GM18909 (cell line): ENCODE measurements around the gene KYNU.
"Not testable (repeated sequence)": the region's sequence is repeated elsewhere in the genome, so short reads cannot be mapped to it uniquely, and the experiment has no call there.

Experiments
- ATAC-seq: cut with Tn5 transposase; IDR thresholded peaks from one replicate; pipeline ENCODE4 v1.9.1; 2021; ENCODE audit warnings: mild to moderate bottlenecking; ENCODE audit not compliant: unreplicated experiment, poor library complexity

KYNU gene

DNA sequence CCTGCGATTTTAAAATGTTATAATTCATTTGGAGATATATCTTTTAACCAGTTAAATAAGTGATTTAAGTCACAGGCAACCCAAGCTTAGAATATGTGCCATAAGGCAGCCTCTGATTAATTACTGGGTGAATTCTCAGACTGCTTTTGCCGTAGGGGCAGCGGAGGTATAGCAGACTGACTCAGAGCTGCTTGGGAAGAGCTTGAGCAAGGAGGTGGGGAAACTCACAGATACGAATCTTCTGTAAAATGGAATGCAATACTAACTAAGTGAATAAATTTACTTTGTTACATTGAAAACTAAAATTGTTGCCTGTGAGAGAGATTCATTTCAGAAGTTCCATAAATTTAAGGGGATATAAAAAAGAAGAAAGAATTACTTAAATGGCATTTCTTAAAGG lies 115.4 kb downstream of the KYNU start:
- ATAC-seq: no peak

DNA sequence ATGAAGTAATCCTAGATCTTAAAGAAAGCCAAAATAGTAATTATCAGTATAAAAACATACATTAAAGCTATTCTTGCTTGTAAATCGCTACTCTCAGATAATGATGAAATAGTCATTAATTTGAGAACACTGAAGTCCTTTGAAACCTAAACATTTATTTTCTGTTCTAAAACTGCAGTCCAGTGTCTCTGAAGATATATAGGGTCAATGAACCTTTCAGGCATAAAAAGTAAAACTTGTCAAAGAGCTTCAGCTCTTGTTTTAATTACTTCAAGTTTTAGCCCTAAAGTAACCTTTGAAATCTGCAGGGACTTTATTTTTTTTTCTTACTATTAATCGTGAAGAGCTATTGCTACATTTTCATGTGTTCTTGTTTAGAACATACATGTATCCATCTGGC lies 116.3 kb downstream of the KYNU start:
- ATAC-seq: no peak

- no peak for ATAC-seq
Measured at GRCh38 chr2:142994665-142995064, 117.2 kb downstream of the KYNU start.

DNA sequence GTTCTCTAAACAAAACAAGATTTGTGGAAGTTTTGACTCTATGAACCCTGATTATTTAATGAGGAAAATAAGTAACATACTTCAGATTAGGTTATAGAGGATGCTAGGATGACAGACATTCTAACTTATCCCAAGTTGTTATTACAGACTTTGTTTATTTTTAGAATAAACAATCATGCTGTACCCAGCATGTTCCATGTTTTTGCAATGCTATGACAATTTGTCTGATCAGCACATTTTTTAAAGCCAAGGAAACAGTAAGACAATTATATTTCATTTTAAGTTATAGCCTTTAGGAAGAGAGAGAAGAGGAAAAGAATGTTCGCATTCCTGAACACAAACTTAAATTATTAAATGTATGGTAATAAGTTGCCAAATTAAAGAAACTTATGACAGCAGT lies 119.8 kb downstream of the KYNU start:
- no peak for ATAC-seq

GRCh38 chr2:143000599-143000998 lies 123.1 kb downstream of the KYNU start:
- ATAC-seq: no peak

DNA sequence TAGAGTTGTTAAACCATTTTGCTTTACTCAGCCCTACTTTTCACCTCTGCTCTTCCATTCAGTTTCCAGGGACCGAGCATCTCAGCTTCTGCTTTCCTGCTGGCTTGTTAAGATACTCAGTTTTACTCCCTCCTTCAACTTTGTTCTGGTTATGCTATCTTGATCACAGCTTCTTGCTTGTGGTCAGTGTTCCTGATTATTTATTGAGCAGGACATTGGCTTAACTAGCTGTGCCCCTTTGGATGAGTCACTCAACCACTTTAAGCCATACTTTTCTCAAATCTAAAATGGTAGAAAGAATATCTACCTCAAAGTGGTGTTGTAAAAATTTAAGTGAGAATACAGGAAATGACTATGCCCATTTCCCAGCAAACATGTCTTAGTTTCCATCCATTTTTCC lies 124.0 kb downstream of the KYNU start:
- ATAC-seq: no peak

- ATAC-seq: no peak
Measured at GRCh38 chr2:143015656-143016055, 138.2 kb downstream of the KYNU start.

GRCh38 chr2:143026411-143027054 lies 149.1 kb downstream of the KYNU start:
- no peak for ATAC-seq

DNA sequence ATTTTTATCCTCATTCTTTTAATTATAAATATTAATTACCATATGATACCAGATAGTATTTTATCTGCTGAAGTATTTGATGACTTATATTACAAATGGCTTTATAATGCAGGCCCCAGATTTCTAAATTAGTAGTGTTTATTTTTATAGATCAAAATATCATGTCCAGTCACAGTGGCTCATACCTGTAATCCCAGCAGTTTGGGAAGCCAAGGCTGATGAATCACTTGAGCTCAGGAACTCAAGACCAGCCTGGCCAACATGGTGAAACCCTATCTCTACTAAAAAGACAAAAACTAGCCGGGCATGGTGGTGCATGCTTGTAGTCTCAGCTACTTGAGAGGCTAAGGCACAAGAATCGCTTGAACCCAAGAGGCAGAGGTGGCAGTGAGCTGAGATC lies 151.7 kb downstream of the KYNU start:
- no peak for ATAC-seq

DNA sequence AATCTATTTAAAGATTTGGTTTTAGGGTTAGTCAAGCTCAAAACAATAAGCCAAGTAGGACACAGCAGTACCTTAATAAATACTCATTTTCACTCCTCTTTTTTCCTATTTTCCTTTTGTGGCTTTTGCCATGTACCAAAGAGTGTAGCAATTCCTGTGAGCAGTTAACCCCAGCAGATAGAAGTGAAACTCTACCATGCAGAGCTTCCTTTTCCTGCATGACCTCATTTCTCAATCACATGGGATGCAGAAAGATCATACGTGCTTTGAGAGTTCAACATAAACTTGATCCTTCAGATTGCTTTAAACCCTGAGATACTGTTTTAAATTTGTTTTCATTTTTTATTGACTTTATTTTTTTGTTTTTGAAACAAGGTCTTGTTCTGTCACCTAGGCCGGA lies 152.7 kb downstream of the KYNU start:
- peak; percentile 62 for ATAC-seq

DNA sequence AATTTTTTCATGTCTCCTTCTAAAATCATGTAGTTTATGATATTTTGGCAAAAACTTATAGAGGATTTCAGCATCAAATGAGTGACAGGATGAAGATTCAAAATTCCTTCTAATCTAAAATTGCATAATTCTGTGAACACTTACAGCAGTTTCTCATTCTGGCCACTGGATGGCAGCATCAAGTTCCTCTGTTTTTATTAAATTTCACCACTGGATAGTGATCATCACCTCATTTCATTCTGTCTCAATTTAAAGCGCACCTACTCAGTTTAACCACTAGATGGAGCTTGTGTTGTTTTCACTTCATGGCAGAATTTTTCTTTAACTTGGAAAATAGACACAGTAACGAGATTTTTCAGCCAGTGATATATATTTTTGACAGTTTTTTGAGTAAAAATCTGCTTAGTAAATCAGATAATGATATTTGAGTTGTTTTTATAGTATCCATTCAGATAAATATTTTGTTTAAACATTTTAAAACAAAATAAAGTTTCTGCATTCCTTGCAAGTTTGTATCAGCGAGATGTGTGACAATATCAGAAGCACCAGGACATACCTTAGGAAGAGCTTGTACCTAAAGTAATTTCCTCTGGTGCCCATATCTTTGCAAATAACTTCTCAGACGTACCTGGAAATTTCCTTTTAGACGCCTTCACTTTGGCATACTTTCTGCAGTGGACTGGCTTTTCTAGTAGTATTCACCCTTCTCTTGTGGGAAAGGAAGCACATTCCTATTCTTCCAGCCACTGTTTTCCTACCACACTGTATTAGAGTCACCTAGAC lies 157.0 kb downstream of the KYNU start:
- ATAC-seq: peak; percentile 85

- ATAC-seq: no peak
Measured at GRCh38 chr2:143051465-143051864, 174.0 kb downstream of the KYNU start.

DNA sequence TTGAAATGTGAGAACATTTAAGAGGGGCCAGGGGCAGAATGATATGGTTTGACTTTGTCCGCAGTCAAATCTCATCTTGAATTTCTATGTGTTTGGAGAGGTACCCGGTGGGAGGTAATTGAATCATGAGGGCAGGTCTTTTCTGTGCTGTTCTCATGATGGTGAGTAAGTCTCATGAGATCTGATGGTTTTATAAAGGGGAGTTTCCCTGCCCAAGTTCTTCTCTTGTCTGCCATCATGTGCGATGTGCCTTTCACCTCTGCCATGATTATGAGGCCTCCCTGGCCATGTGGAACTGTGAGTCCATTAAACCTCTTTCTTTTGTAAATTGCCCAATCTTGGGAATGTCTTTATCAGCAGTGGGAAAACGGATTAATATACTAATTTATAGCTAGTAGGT lies 176.0 kb downstream of the KYNU start:
- ATAC-seq: not testable (repeated sequence)

DNA sequence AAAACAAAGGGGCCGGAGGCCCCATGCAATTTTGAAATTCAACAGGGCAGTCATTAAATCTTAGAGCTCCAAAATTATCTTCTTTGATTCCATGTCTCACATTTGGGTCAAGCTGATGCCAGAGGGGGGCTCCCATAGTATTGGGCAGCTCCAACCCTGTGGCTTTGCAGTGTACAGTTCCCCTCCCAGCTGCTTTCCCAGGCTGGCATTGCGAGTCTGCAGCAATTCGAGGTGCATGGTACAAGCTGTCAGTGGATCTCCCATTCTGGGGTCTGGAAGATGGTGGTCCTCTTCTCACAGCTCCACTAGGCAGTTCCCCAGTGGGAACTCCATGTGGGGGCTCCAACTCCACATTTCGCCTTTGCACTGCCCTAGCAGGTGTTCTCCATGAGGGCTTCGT lies 179.1 kb downstream of the KYNU start:
- ATAC-seq: no peak

- ATAC-seq: no peak
Measured at GRCh38 chr2:143058851-143059250, 181.4 kb downstream of the KYNU start.

- no peak for ATAC-seq
Measured at GRCh38 chr2:143063612-143064200, 186.2 kb downstream of the KYNU start.

- ATAC-seq: no peak
Measured at GRCh38 chr2:143068094-143068493, 190.6 kb downstream of the KYNU start.

- ATAC-seq: no peak
Measured at GRCh38 chr2:143068509-143068908, 191.0 kb downstream of the KYNU start.

DNA sequence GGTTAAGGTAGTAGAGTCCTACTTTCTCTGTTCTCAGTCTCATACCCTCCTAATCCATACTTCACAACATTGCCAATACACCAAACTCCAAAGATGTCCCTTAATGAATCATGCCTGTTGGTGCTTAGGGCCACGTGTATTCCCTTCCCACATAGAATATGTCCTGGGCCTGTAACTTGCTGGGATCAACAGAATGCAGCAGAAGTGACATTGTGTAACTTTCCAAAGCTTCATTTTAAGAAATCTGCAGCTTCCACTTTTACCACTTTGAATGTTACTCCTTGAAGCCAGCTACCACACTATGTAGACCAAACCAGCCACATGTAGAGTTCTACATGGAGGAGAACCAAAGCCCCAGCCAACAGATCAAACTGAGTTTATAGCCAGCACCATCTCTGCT lies 193.2 kb downstream of the KYNU start:
- no peak for ATAC-seq

DNA sequence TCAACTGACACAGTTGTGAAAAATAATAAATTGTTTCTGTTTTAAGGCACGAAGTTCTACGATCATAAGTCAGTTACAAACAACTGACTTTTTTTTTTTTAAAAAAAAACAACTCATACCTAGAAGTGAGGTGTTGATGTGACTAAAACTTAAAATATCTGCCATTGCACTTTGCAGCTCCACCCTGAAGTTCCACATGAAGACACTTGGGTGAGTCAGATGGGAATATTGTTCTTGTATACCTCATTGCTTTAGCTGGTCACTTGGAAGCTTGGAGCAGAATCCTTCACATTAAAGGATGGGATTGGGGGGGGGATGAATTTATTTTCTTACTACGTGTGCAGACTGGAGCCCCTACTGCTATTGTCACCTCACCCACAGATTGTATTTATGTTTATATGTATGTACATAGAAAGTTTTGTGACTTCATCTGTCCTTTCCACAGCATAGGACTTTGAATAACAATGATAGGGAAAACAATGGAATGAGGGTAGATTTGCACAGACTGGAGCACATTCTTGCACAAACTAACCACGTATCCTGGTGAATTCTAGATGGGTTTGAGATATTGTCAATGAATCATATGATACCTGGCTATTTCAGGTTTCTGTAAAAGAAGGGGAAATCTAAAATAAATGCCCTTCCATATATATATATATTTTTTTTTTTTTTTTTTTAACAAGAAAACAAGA lies 193.9 kb downstream of the KYNU start:
- no peak for ATAC-seq

DNA sequence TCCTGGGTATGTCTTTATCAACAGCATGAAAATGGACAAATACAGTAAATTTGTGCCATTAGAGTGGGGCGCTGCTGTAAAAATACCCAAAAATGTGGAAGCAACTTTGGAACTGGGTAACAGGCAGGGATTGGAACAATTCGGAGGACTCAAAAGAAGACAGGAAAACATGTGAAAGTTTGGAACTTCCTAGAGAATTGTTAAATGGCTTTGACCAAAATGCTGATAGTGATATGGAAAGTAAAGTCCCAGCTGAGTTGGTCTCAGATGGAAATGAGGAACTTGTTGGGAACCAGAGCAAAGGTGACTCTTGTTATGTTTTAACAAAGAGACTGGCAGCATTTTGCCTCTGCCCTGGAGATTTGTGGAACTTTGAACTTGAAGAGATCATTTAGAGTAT lies 197.4 kb downstream of the KYNU start:
- ATAC-seq: not testable (repeated sequence)
